Activated CD8-positive, alpha-beta memory T cell treated with anti-CD3 and anti-CD28 coated beads for 48 hours (primary cell): ENCODE data around the gene TMEM80.
A peak's percentile ranks its signal among the peaks of the same experiment; 100 is the strongest.
"Not testable (repeated sequence)": the region's sequence is repeated elsewhere in the genome, so short reads cannot be mapped to it uniquely, and the experiment has no call there.

ENCODE experiments used
- DNase-seq, 3 experiments: peaks; one replicate each; pipeline ENCODE4 v3.0.0-alpha.2; 2020; ENCODE audit warnings: low read depth in 2 of 3, low spot score in 2 of 3

Gene TMEM80

GRCh38 chr11:679271-680207 lies 16.1 kb upstream of the TMEM80 start:
- no peak for DNase-seq

GRCh38 chr11:680476-680875 lies 15.1 kb upstream of the TMEM80 start:
- no peak for DNase-seq

GRCh38 chr11:680970-681369 lies 14.6 kb upstream of the TMEM80 start:
- DNase-seq, result no peak

- no peak for DNase-seq
Measured at GRCh38 chr11:686451-687243, 9.0 kb upstream of the TMEM80 start.

GRCh38 chr11:687751-688150 lies 7.9 kb upstream of the TMEM80 start:
- DNase-seq, result no peak

- DNase-seq, result no peak
Measured at GRCh38 chr11:688681-689080, 6.9 kb upstream of the TMEM80 start.

- no peak for DNase-seq
Measured at GRCh38 chr11:689625-690024, 6.0 kb upstream of the TMEM80 start.

GRCh38 chr11:690244-690643 lies 5.4 kb upstream of the TMEM80 start:
- not testable (repeated sequence) for DNase-seq

- DNase-seq, result no peak
Measured at GRCh38 chr11:690738-691633, 4.6 kb upstream of the TMEM80 start.

- DNase-seq, result no peak
Measured at GRCh38 chr11:691710-692590, 3.7 kb upstream of the TMEM80 start.

GRCh38 chr11:692824-693414 lies 2.7 kb upstream of the TMEM80 start:
- no peak for DNase-seq

GRCh38 chr11:693415-693831 lies 2.2 kb upstream of the TMEM80 start:
- no peak for DNase-seq

GRCh38 chr11:693887-694562 lies 1.6 kb upstream of the TMEM80 start:
- DNase-seq, result no peak

GRCh38 chr11:694563-695287 lies 891 bp upstream of the TMEM80 start, which contains the start of gene DEAF1:
Gene DEAF1 (minus strand): TSS chr11:695222. CDS start chr11:695047, 175 bp downstream.
- DNase-seq, result peak in 2 of 3 experiments; percentile 99

GRCh38 chr11:695288-695537 lies 403 bp upstream of the TMEM80 start:
- peak in 1 of 3 experiments; percentile 97 for DNase-seq

GRCh38 chr11:696955-697491 lies 1.4 kb downstream of the TMEM80 start:
- no peak for DNase-seq

- no peak for DNase-seq
Measured at GRCh38 chr11:697811-698311, 2.2 kb downstream of the TMEM80 start.

GRCh38 chr11:698493-699115 lies 3.0 kb downstream of the TMEM80 start:
- DNase-seq, result no peak
